Transverse colon (tissue), 4 donors: ENCODE measurements around the gene C10orf90.

ENCODE experiments used
- CTCF ChIP-seq, 5 experiments: fragments of 200-600 bp in 3 of 5; fragments of 450-650 bp in 2 of 5; sonication (generic) in 3 of 5; IDR thresholded peaks; 1 replicate in 2 of 5; 2 replicates in 3 of 5; pipeline ENCODE4 v1.5.1; 2016 to 2017; ENCODE audit warnings: antibody characterized with exemption in 5 of 5, inconsistent platforms in 3 of 5, mild to moderate bottlenecking in 2 of 5, moderate library complexity in 1 of 5
- EP300 ChIP-seq: sonication (generic); formaldehyde crosslinking; IDR thresholded peaks from one replicate; pipeline ENCODE4 v1.6.1; 2017; ENCODE audit warnings: antibody characterized with exemption, low read depth
- POLR2A ChIP-seq: fragments of 450-650 bp; IDR thresholded peaks from one replicate; pipeline ENCODE4 v1.6.1; 2016; ENCODE audit warnings: antibody characterized with exemption, mild to moderate bottlenecking, moderate library complexity
- POLR2AphosphoS5 ChIP-seq, 3 donors: sonication (generic); formaldehyde crosslinking; IDR thresholded peaks; one replicate each; pipeline ENCODE4 v1.6.1; 2016; ENCODE audit warnings: antibody characterized with exemption in 3 of 3

DNA sequence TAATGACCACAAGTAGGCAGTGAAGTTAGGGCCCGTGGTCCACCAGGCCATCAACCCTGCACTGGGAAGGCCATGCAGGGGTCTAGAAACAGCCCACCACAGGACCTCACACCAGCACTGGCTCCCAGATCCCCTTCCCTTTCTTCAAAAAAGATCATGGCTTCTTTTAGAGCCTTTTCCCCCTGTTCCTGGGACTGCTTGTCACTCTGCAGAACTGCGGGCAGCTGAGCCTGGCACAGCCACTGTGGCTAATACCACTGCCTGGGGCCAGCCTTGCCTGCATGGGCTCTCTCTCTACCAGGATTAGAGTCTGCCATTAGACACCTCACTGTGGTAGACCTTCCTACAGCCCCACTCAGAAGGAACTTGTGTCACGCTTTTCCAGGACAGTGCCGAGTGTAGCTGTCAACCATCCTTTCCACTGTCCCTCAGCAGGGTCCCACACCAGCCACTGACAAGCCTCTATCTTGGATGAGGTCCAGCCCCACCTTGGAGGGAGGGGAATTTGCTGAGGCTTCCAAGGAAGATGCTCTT is 19.0 kb upstream of the C10orf90 start:
- TF ChIP-seq POLR2A (no peak), CTCF (IDR thresholded peaks at IDR 0.05) (no peak), POLR2AphosphoS5 (IDR thresholded peaks at IDR 0.05) (no peak), EP300 (no peak)
